ENCODE results near the gene RCL1.

The RCL1 gene

DNA sequence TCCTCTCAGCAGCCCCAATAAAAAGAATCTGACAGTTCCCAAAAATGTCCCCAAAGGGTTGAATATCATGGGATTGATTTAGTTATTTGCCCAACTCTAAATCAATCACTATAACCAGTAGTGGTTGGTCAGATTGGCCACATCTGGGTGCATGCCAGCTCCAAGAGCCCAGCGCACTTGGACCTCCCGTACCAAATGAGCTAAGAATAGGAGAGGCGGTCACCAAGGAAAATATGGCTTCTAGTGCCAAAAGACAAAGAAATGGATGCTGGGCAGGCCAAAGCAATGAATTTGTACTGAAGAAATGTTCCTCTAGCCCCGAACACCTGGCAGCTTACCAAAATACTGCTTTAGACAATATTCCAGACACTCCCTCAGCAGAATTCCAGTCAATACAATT lies 80.3 kb downstream of the RCL1 start:
- TF ChIP-seq, protein P1, sequence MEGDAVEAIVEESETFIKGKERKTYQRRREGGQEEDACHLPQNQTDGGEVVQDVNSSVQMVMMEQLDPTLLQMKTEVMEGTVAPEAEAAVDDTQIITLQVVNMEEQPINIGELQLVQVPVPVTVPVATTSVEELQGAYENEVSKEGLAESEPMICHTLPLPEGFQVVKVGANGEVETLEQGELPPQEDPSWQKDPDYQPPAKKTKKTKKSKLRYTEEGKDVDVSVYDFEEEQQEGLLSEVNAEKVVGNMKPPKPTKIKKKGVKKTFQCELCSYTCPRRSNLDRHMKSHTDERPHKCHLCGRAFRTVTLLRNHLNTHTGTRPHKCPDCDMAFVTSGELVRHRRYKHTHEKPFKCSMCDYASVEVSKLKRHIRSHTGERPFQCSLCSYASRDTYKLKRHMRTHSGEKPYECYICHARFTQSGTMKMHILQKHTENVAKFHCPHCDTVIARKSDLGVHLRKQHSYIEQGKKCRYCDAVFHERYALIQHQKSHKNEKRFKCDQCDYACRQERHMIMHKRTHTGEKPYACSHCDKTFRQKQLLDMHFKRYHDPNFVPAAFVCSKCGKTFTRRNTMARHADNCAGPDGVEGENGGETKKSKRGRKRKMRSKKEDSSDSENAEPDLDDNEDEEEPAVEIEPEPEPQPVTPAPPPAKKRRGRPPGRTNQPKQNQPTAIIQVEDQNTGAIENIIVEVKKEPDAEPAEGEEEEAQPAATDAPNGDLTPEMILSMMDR (conservative IDR thresholded peaks at IDR 0.05), result no peak
- TF ChIP-seq ZFX (IDR thresholded peaks at IDR 0.05), result no peak
- H3K27ac ChIP-seq, result no peak overlapping the region

DNA sequence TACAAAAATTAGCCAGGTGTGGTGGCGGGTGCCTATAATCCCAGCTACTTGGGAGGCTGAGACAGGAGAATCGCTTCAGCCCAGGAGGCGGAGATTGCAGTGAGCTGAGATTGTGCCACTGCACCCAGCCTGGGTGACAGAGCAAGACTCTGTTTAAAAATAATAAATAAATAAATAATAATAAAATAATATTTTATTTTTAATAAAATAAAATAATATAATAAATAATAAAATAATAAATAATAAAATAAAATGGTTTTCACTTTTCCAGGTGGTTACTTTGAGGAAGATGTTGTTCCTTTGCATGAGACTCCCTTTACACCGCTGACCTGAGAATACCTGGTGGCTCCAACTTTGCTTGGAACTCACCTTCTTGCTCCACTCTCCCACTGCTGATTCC lies 82.8 kb downstream of the RCL1 start:
- no peak overlapping the region for H3K27ac ChIP-seq
- TF ChIP-seq, protein P1 (conservative IDR thresholded peaks at IDR 0.05), result no peak
- TF ChIP-seq ZFX (IDR thresholded peaks at IDR 0.05), result no peak

DNA sequence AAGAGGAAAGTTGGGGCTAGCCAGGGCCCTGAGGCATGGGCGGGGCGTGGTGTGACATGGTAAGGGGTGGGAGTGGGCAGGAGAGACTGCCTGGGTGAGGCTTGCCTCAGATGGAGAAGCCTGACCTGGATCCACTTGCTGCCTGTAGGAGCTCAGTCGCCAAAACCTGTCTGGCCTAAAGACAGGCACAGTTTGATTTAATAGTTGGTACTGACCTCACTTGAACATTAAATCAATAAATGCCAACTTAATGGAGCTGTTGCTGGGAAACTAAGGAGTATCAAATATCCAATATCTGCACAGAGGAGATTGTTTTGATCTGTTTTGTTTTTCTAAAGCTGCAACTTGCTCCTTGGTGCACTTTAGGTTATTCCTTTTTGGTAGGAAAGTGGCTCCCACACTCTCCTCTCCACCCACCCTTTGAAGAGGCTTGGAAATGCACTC lies 86.4 kb downstream of the RCL1 start:
- TF ChIP-seq, protein P1 (conservative IDR thresholded peaks at IDR 0.05), result no peak
- no peak for TF ChIP-seq ZFX (IDR thresholded peaks at IDR 0.05)
- H3K27ac ChIP-seq, result no peak overlapping the region

DNA sequence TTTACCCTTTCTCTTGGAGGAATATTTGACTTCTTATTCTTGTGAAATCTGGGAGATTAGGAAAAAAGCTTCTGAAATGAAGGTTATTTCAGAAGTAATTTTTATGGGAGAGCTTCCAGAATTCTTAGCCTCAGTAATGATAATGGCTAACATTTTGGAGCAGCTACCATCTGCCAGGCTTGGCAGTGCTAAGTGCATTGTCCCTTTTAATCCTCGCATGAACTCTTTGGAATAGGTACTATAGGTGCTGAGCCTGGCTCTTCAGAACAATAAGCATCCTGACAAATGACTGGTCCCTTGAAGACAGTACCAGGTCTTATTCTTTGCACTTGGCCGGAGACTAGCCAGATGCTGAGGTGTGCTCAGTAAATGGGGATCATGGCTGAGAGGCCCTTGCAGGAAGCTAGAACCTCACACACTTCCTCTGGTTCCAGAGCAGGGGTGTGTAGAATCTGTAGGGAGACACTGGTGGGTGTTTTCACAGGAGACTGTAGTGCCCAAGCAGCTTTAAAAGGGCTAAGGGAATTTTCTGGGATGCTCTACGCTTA lies 90.7 kb downstream of the RCL1 start:
- TF ChIP-seq, protein P1 (conservative IDR thresholded peaks at IDR 0.05), result no peak
- no peak overlapping the region for H3K27ac ChIP-seq

DNA sequence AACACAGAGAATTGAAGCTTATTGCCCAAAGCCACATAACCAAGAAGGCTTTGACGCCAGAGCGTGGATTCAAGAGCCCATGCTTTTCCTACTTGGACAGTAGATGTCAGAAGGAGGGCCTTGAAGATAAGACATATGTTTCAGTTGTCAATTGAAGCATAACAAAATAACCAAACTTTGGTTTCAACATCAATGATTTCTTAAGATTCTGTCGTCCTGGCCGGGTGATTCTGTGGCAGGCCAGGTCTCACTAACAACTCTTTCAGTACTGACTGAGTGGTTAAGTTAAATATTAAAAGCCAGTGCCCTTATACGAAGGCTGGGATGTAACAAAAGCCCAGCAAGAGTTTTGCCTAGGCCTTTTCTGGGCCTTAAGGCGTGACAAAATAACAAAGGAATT lies 94.0 kb downstream of the RCL1 start:
- TF ChIP-seq, protein P1 (conservative IDR thresholded peaks at IDR 0.05), result no peak
- no peak for TF ChIP-seq ZFX (IDR thresholded peaks at IDR 0.05)

DNA sequence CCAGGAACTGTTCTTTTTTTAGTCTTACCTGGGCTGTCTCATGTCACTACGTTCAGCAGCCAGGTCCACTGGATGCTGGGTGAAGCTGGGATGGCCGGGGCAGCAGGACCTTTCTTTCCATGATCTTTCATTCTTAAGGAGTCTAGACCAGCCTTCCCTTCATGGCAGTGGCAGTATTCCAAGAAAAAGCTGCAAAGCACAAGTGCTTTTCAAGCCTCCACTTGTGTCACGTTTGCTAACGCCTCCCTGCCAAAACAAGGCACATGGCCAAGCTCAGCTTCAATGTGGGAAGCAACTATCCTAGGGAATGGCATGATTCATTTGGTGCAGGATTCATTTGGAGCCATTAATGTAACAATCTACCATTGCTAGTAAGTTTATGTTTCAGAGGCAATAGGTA lies 94.8 kb downstream of the RCL1 start:
- no peak overlapping the region for H3K27ac ChIP-seq
- TF ChIP-seq, protein P1 (conservative IDR thresholded peaks at IDR 0.05), result no peak
- no peak for TF ChIP-seq ZFX (IDR thresholded peaks at IDR 0.05)

More for the DNA sequence above, 94.0 kb downstream of the RCL1 start:
- no peak overlapping the region for H3K27ac ChIP-seq

DNA sequence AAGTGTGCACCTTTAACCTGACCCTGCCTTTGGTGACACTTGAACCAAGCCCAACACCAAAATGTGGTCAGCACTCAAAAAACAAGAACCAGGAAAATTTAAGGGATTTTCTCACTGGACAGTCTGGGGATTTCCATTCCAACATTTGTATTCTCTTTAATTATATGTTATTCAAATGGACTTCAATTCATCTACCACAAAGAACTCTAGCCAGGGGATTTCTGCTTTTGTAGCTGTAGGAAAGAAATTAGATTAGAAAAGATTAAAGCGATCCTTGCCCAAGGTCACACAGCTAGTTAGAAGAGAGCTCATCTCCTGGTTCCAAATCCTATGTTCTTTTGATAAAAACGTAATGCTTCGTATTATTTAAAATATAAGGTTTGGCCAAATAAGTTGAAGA lies 97.5 kb downstream of the RCL1 start:
- TF ChIP-seq ZFX (IDR thresholded peaks at IDR 0.05), result no peak
- TF ChIP-seq, protein P1 (conservative IDR thresholded peaks at IDR 0.05), result no peak
- H3K27ac ChIP-seq, result no peak overlapping the region
